Parathyroid adenoma (tissue), 2 donors: ENCODE results near the gene ADPRHL1.

ENCODE experiments used
- H2AFZ ChIP-seq: fragments of 300-600 bp; sonication (generic); one replicate; pipeline ENCODE4 v1.7.0; 2017; ENCODE audit warnings: antibody characterized with exemption, mild to moderate bottlenecking
- H3K27ac ChIP-seq: fragments of 300-600 bp; sonication (generic); one replicate; pipeline ENCODE4 v1.7.0; 2017
- H3K27me3 ChIP-seq: fragments of 300-600 bp; sonication (generic); one replicate; pipeline ENCODE4 v1.7.0; 2017; ENCODE audit warnings: low read length; ENCODE audit not compliant: control insufficient read depth, insufficient read depth
- H3K36me3 ChIP-seq: fragments of 300-600 bp; sonication (generic); one replicate; pipeline ENCODE4 v1.7.0; 2017; ENCODE audit warnings: low read length; ENCODE audit not compliant: control insufficient read depth, insufficient read depth
- H3K4me1 ChIP-seq: fragments of 300-600 bp; sonication (generic); one replicate; pipeline ENCODE4 v1.7.0; 2017; ENCODE audit warnings: control low read depth
- H3K4me2 ChIP-seq: fragments of 300-600 bp; sonication (generic); one replicate; pipeline ENCODE4 v1.7.0; 2017; ENCODE audit warnings: low read length
- H3K4me3 ChIP-seq: fragments of 300-600 bp; sonication (generic); one replicate; pipeline ENCODE4 v1.7.0; 2017; ENCODE audit warnings: low read depth, low read length
- H3K79me2 ChIP-seq: fragments of 300-600 bp; sonication (generic); one replicate; pipeline ENCODE4 v1.7.0; 2017; ENCODE audit warnings: control low read depth
- H3K9ac ChIP-seq: fragments of 300-600 bp; sonication (generic); one replicate; pipeline ENCODE4 v1.7.0; 2017; ENCODE audit warnings: mild to moderate bottlenecking
- H3K9me3 ChIP-seq: fragments of 300-600 bp; sonication (generic); one replicate; pipeline ENCODE4 v1.7.0; 2017; ENCODE audit warnings: low read length; ENCODE audit not compliant: control insufficient read depth
- CTCF ChIP-seq: fragments of 300-600 bp; sonication (generic); IDR thresholded peaks from one replicate; pipeline ENCODE4 v1.7.0; 2017; ENCODE audit warnings: antibody characterized with exemption, mild to moderate bottlenecking
- donor health status: primary hyperparathyroidism.

Gene ADPRHL1

GRCh38 chr13:113412440-113412839 is 40.8 kb downstream of the ADPRHL1 start:
- Histone ChIP-seq H3K36me3 (no peaks in the 10 kb centered on the region), H2AFZ (no peak overlapping the region), H3K27me3 (no peaks in the 10 kb centered on the region), H3K4me2 (no peak overlapping the region), H3K4me1 (no peaks in the 10 kb centered on the region), H3K9me3 (no peaks in the 10 kb centered on the region), H3K79me2 (no peaks in the 10 kb centered on the region), H3K9ac (no peak overlapping the region), H3K4me3 (no peak overlapping the region), H3K27ac (no peak overlapping the region)
- TF ChIP-seq CTCF: no peak

GRCh38 chr13:113411216-113412023 is 41.9 kb downstream of the ADPRHL1 start:
- no peaks in the 10 kb centered on the region for H3K36me3 ChIP-seq
- H2AFZ ChIP-seq: no peak overlapping the region
- H3K27ac ChIP-seq: no peak overlapping the region
- H3K4me2 ChIP-seq: no peak overlapping the region
- no peaks in the 10 kb centered on the region for H3K4me1 ChIP-seq
- no peak overlapping the region for H3K9ac ChIP-seq
- H3K79me2 ChIP-seq: no peaks in the 10 kb centered on the region
- H3K4me3 ChIP-seq: no peak overlapping the region
- no peaks in the 10 kb centered on the region for H3K9me3 ChIP-seq
- no peaks in the 10 kb centered on the region for H3K27me3 ChIP-seq
- no peak for TF ChIP-seq CTCF

GRCh38 chr13:113410472-113411201 is 42.7 kb downstream of the ADPRHL1 start:
- H3K36me3 ChIP-seq: no peaks in the 10 kb centered on the region
- H3K4me1 ChIP-seq: no peaks in the 10 kb centered on the region
- H3K27ac ChIP-seq: no peak overlapping the region
- no peak overlapping the region for H3K4me3 ChIP-seq
- H3K4me2 ChIP-seq: no peak overlapping the region
- no peak overlapping the region for H3K9ac ChIP-seq
- no peak overlapping the region for H2AFZ ChIP-seq
- TF ChIP-seq CTCF: no peak
- H3K9me3 ChIP-seq: no peaks in the 10 kb centered on the region
- H3K79me2 ChIP-seq: no peaks in the 10 kb centered on the region
- H3K27me3 ChIP-seq: no peaks in the 10 kb centered on the region

- Histone ChIP-seq H2AFZ (no peak overlapping the region), H3K4me3 (no peak overlapping the region), H3K27me3 (no peaks in the 10 kb centered on the region), H3K9ac (no peak overlapping the region), H3K27ac (no peak overlapping the region), H3K4me1 (no peaks in the 10 kb centered on the region), H3K9me3 (no peaks in the 10 kb centered on the region), H3K36me3 (no peaks in the 10 kb centered on the region), H3K4me2 (no peak overlapping the region), H3K79me2 (no peaks in the 10 kb centered on the region)
- no peak for TF ChIP-seq CTCF
These were observed 44.7 kb downstream of the ADPRHL1 start for GRCh38 chr13:113408562-113408961.
